ENCODE data around the gene PKP3.

GRCh38 chr11:405323-405953 lies 11.4 kb downstream of the PKP3 start:
- TF ChIP-seq CTCF (IDR thresholded peaks at IDR 0.05; ENCODE audit: borderline replicate concordance, extremely low read depth, low read length, poor library complexity, severe bottlenecking) (no peak), EZH2 (IDR thresholded peaks at IDR 0.05; ENCODE audit: borderline replicate concordance, low read depth, low read length, severe bottlenecking) (no peak)

Measured in DND-41 (cell line).